Measurements from ENCODE around the gene CLEC4G. TPM values are rescaled to one million over a fixed set of nuclear protein-coding genes. Genes with fewer than 3 reads are reported as not detected.

Gene CLEC4G
- total RNA-seq, 2 experiments from 2014 or later, result not detected

DNA sequence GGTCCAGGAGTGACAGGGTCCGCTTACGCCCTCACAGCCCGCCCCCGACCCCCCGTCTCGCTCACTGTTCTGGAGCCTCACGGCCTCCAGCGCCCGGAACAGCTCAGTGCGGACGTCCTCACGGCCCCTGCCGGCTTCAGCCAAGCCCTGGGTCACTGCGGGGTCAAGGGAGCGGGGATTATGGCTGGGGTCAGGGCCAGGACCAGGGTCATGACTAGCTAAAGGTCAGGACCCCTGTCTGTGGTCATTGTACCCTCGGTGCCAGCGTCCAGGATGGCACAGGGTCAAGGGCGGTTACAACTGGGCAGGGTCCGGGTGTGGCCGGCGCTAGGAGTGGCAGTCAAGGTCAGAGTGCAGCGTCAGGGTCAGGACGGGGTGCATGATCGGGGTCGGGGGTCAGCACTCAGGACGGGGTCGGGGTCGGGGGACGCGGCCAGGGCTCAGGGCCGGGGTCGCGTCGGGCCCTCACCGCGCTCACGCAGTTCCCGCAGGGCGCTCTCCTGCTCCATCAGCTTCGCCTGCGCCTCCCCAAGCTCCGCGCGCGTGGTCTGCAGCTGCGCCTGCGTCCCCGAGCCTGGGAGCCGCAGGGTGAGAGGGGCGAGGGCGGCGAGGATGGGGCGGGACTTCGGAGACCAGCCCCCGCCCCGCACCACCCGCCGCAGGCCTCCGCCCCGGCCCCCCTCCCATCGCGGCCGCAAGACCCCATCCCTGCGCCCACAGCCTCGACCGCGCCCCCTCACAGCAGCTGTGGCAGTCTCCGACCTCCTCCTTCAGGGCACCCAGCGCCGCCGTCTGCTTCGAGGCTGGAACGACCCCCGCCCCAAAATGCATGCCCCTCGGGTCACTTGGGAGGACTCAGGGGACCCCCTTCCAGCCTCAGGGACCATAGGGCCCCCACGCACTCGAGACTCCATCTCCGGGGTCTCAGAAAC, 1.4 kb downstream of the CLEC4G start:
- Histone ChIP-seq H3K4me3 (ENCODE audit: low read length) (peak overlapping the region; percentile 7), H3K9me3 (ENCODE audit: control insufficient read depth in 1 of 2, insufficient read depth in 1 of 2, low read length in 2 of 2) (peaks cover 0 to 28% of the 10 kb centered on the region in 2 experiments), H3K4me1 (ENCODE audit: insufficient read depth, low read length) (peaks cover 19% of the 10 kb centered on the region), H3K36me3 (ENCODE audit: insufficient read depth, low read length) (no peaks in the 10 kb centered on the region), H3K27ac (ENCODE audit: low read depth in 1 of 2, low read length in 2 of 2) (no peak overlapping the region), H3K27me3 (ENCODE audit: control insufficient read depth in 1 of 2, insufficient read depth in 2 of 2, low read length in 2 of 2) (peaks cover 28 to 44% of the 10 kb centered on the region in 2 experiments)
- peaks cover 58% of the 10 kb centered on the region for H3K27me3 Mint-ChIP-seq
- intact Hi-C loops (cut with DNase I, micrococcal nuclease), result no loop called here
- POLR2A ChIA-PET, result no interaction called here
- DNase-seq, result no peak
- no peak overlapping the region for H3K27ac Mint-ChIP-seq
- H3K9me3 Mint-ChIP-seq, result no peaks in the 10 kb centered on the region
- peaks cover 14% of the 10 kb centered on the region for H3K4me1 Mint-ChIP-seq (ENCODE audit: low read depth)
- no peak overlapping the region for H3K4me3 Mint-ChIP-seq
- CTCF ChIA-PET, result no interaction called here
- no peaks in the 10 kb centered on the region for H3K36me3 Mint-ChIP-seq (ENCODE audit: low read depth)
- no peak for ATAC-seq (ENCODE audit: poor library complexity)
- TF ChIP-seq, protein P1, sequence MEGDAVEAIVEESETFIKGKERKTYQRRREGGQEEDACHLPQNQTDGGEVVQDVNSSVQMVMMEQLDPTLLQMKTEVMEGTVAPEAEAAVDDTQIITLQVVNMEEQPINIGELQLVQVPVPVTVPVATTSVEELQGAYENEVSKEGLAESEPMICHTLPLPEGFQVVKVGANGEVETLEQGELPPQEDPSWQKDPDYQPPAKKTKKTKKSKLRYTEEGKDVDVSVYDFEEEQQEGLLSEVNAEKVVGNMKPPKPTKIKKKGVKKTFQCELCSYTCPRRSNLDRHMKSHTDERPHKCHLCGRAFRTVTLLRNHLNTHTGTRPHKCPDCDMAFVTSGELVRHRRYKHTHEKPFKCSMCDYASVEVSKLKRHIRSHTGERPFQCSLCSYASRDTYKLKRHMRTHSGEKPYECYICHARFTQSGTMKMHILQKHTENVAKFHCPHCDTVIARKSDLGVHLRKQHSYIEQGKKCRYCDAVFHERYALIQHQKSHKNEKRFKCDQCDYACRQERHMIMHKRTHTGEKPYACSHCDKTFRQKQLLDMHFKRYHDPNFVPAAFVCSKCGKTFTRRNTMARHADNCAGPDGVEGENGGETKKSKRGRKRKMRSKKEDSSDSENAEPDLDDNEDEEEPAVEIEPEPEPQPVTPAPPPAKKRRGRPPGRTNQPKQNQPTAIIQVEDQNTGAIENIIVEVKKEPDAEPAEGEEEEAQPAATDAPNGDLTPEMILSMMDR (IDR thresholded peaks at IDR 0.05), result no peak

DNA sequence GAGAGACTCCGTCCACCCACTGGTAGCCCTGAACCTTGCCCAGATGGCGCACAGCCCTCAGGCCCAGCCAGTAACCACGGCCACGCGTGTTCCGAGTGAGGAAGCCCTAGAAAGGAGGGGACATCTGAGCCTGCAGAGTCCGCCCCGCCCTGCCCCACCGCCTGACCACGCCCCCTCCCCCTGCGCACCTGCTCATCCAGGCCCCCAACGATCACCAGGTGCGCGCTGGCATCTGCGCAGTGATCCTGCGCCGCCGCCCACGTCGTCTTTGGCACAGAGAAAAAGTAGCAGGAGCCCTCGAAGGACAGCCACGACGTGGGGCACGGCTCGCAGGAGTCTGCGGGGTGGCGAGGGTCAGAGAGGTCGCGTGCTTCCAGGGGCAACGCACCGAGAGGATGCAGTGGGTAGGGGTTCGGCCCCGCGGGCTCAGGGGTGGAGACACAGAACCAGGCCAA, 2.1 kb downstream of the CLEC4G start:
- Histone ChIP-seq H3K4me1 (ENCODE audit: insufficient read depth, low read length) (peaks cover 19% of the 10 kb centered on the region), H3K27ac (ENCODE audit: low read depth in 1 of 2, low read length in 2 of 2) (no peak overlapping the region), H3K36me3 (ENCODE audit: insufficient read depth, low read length) (no peaks in the 10 kb centered on the region), H3K4me3 (ENCODE audit: low read length) (peak overlapping the region; percentile 7), H3K9me3 (ENCODE audit: control insufficient read depth in 1 of 2, insufficient read depth in 1 of 2, low read length in 2 of 2) (peaks cover 0 to 28% of the 10 kb centered on the region in 2 experiments), H3K27me3 (ENCODE audit: control insufficient read depth in 1 of 2, insufficient read depth in 2 of 2, low read length in 2 of 2) (peaks cover 28 to 44% of the 10 kb centered on the region in 2 experiments)
- ChIA-PET CTCF (no interaction called here), POLR2A (no interaction called here)
- ATAC-seq (ENCODE audit: poor library complexity) (peak; percentile 24), DNase-seq (peak in 3 of 14 experiments; percentile 27 to 36 (median 32))
- Mint-ChIP-seq H3K9me3 (no peaks in the 10 kb centered on the region), H3K36me3 (ENCODE audit: low read depth) (no peaks in the 10 kb centered on the region), H3K27ac (no peak overlapping the region), H3K4me1 (ENCODE audit: low read depth) (peaks cover 14% of the 10 kb centered on the region), H3K4me3 (peak overlapping the region; percentile 4), H3K27me3 (peaks cover 55% of the 10 kb centered on the region)
- intact Hi-C loops (cut with DNase I, micrococcal nuclease), result no loop called here
- TF ChIP-seq, protein P1 (IDR thresholded peaks at IDR 0.05), result no peak

DNA sequence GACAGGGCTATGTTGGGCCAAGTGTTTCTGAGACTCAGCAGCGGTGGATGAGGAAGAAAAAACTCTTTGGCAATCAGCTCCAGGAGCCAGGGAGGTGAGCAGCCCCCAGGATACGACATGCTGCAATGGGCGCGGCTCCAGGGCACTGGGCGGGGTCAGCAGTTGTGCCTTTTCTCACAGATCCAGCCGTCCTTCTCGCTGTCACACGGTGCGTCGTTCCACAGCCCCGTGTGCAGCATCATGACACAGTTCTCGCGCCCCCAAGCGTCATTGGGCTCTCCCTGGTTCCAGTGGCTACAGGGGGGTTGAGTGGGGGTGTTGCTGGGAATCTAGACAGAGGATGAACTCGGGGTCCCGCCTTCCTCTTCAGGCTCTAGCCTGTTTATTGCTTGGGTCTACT, 2.7 kb downstream of the CLEC4G start:
- intact Hi-C loops (cut with DNase I, micrococcal nuclease), result no loop called here
- H3K27ac ChIP-seq (ENCODE audit: low read depth in 1 of 2, low read length in 2 of 2), result no peak overlapping the region
- Mint-ChIP-seq H3K4me3 (no peak overlapping the region), H3K9me3 (no peaks in the 10 kb centered on the region), H3K27me3 (peaks cover 51% of the 10 kb centered on the region), H3K4me1 (ENCODE audit: low read depth) (peaks cover 14% of the 10 kb centered on the region), H3K27ac (no peak overlapping the region), H3K36me3 (ENCODE audit: low read depth) (no peaks in the 10 kb centered on the region)
- ChIA-PET POLR2A (no interaction called here), CTCF (no interaction called here)
- peaks cover 28 to 44% of the 10 kb centered on the region in 2 experiments for H3K27me3 ChIP-seq (ENCODE audit: control insufficient read depth in 1 of 2, insufficient read depth in 2 of 2, low read length in 2 of 2)
- H3K4me1 ChIP-seq (ENCODE audit: insufficient read depth, low read length), result peaks cover 19% of the 10 kb centered on the region
- ATAC-seq (ENCODE audit: poor library complexity) (peak; percentile 49), DNase-seq (peak in 2 of 14 experiments; percentile 29 to 39)
- H3K36me3 ChIP-seq (ENCODE audit: insufficient read depth, low read length), result no peaks in the 10 kb centered on the region
- no peak overlapping the region for H3K4me3 ChIP-seq (ENCODE audit: low read length)
- TF ChIP-seq, protein P1 (IDR thresholded peaks at IDR 0.05), result no peak
- peaks cover 0 to 28% of the 10 kb centered on the region in 2 experiments for H3K9me3 ChIP-seq (ENCODE audit: control insufficient read depth in 1 of 2, insufficient read depth in 1 of 2, low read length in 2 of 2)
